ENCODE data around the gene ERO1A.

The ERO1A gene

GRCh38 chr14:52660832-52661231 is 34.5 kb downstream of the ERO1A start:
- Histone ChIP-seq H3K4me1 (ENCODE audit: control insufficient read depth, insufficient read depth, low read length) (peaks cover 5% of the 10 kb centered on the region; the same call in 1 of the 2 replicates), H3K4me3 (ENCODE audit: low read depth, low read length) (no peak overlapping the region), H3K9ac (ENCODE audit: low read length) (no peak overlapping the region), H3K27ac (ENCODE audit: low read depth, low read length) (no peak overlapping the region), H3K27me3 (ENCODE audit: control insufficient read depth, insufficient read depth, low read length) (no peaks in the 10 kb centered on the region), H3K9me3 (ENCODE audit: control insufficient read depth, insufficient read depth, low read depth, low read length) (no peaks in the 10 kb centered on the region), H3K36me3 (ENCODE audit: control insufficient read depth, insufficient read depth, low read length) (peaks cover 13% of the 10 kb centered on the region)

GRCh38 chr14:52660325-52660724 is 35.0 kb downstream of the ERO1A start:
- no peak overlapping the region for H3K9ac ChIP-seq (ENCODE audit: low read length)
- peaks cover 13% of the 10 kb centered on the region for H3K36me3 ChIP-seq (ENCODE audit: control insufficient read depth, insufficient read depth, low read length)

DNA sequence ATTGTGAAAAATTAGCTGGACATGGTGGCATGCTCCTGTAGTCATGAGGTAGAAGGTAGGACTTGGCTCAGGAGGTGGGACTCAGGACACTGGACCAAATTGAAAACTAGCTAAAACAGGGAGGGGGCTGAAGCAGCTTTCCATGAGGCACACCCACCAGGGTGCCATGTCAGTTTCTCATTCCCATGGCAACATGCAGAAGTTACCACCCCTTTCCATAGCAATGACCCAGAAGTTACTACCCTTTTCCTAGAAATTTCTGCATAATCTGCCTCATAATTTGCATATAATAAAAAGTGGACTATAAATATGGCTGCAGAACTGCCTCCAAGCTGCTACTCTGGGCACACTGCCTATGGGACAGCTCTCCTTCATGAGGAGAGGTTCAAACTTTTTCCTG is 38.5 kb downstream of the ERO1A start:
- H3K9me3 ChIP-seq (ENCODE audit: control insufficient read depth, insufficient read depth, low read depth, low read length), result no peaks in the 10 kb centered on the region
- H3K4me1 ChIP-seq (ENCODE audit: control insufficient read depth, insufficient read depth, low read length), result no peaks in the 10 kb centered on the region
- H3K4me3 ChIP-seq (ENCODE audit: low read depth, low read length), result no peak overlapping the region
- H3K27ac ChIP-seq (ENCODE audit: low read depth, low read length), result no peak overlapping the region
- no peak overlapping the region for H3K9ac ChIP-seq (ENCODE audit: low read length)
- no peaks in the 10 kb centered on the region for H3K27me3 ChIP-seq (ENCODE audit: control insufficient read depth, insufficient read depth, low read length)
- peaks cover 24% of the 10 kb centered on the region for H3K36me3 ChIP-seq (ENCODE audit: control insufficient read depth, insufficient read depth, low read length)

More at GRCh38 chr14:52660325-52660724, 35.0 kb downstream of the ERO1A start:
- H3K27me3 ChIP-seq (ENCODE audit: control insufficient read depth, insufficient read depth, low read length), result no peaks in the 10 kb centered on the region
- no peak overlapping the region for H3K4me3 ChIP-seq (ENCODE audit: low read depth, low read length)
- H3K27ac ChIP-seq (ENCODE audit: low read depth, low read length), result no peak overlapping the region
- peaks cover 5% of the 10 kb centered on the region; the same call in 1 of the 2 replicates for H3K4me1 ChIP-seq (ENCODE audit: control insufficient read depth, insufficient read depth, low read length)
- H3K9me3 ChIP-seq (ENCODE audit: control insufficient read depth, insufficient read depth, low read depth, low read length), result no peaks in the 10 kb centered on the region

GRCh38 chr14:52650774-52651173 is 44.6 kb downstream of the ERO1A start:
- no peaks in the 10 kb centered on the region for H3K27me3 ChIP-seq (ENCODE audit: control insufficient read depth, insufficient read depth, low read length)
- peaks cover 29% of the 10 kb centered on the region for H3K36me3 ChIP-seq (ENCODE audit: control insufficient read depth, insufficient read depth, low read length)
- H3K27ac ChIP-seq (ENCODE audit: low read depth, low read length), result no peak overlapping the region

DNA sequence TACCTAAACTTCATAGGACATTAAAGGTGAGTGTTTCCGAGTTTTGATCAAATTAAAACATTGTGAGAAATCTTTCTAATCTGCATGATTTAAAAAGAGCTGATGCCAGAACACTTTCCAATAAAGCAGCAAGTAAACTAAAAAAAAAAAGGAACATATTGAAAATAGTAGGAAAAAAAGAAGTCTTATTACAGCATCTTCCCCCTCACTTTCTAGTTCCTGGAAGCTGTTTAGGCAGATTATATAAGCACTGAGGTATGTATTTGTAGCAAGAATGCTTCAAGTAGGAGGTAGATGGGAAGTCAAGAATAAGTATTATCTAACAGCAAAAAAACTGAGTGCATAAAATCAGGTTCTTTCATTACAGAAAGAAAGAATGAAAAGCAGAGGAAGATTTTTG is 45.8 kb downstream of the ERO1A start:
- Histone ChIP-seq H3K9me3 (ENCODE audit: control insufficient read depth, insufficient read depth, low read depth, low read length) (no peaks in the 10 kb centered on the region), H3K9ac (ENCODE audit: low read length) (no peak overlapping the region), H3K4me3 (ENCODE audit: low read depth, low read length) (no peak overlapping the region), H3K36me3 (ENCODE audit: control insufficient read depth, insufficient read depth, low read length) (peaks cover 37% of the 10 kb centered on the region), H3K27me3 (ENCODE audit: control insufficient read depth, insufficient read depth, low read length) (no peaks in the 10 kb centered on the region), H3K4me1 (ENCODE audit: control insufficient read depth, insufficient read depth, low read length) (no peaks in the 10 kb centered on the region), H3K27ac (ENCODE audit: low read depth, low read length) (no peak overlapping the region)

More at GRCh38 chr14:52650774-52651173, 44.6 kb downstream of the ERO1A start:
- Histone ChIP-seq H3K4me3 (ENCODE audit: low read depth, low read length) (no peak overlapping the region), H3K9ac (ENCODE audit: low read length) (no peak overlapping the region), H3K9me3 (ENCODE audit: control insufficient read depth, insufficient read depth, low read depth, low read length) (no peaks in the 10 kb centered on the region), H3K4me1 (ENCODE audit: control insufficient read depth, insufficient read depth, low read length) (no peaks in the 10 kb centered on the region)

DNA sequence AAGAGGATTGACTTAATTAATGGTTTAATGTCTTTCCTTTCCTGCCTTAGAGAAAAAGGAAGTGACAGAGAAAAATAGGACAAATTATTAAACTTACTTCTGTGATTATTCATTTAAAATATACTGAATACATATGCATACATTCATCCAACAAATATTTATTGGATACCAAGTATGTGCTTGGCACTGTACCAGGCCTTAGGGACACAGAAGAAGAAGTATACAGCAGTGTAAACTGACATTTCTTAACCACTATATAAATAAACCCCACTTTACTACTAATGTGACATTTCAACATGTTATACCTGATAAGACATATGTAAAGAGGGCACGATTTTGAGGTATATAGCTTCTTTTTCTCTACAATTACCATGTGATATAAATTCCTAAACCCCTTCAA is 53.6 kb downstream of the ERO1A start:
- peaks cover 20% of the 10 kb centered on the region for H3K36me3 ChIP-seq (ENCODE audit: control insufficient read depth, insufficient read depth, low read length)

DNA sequence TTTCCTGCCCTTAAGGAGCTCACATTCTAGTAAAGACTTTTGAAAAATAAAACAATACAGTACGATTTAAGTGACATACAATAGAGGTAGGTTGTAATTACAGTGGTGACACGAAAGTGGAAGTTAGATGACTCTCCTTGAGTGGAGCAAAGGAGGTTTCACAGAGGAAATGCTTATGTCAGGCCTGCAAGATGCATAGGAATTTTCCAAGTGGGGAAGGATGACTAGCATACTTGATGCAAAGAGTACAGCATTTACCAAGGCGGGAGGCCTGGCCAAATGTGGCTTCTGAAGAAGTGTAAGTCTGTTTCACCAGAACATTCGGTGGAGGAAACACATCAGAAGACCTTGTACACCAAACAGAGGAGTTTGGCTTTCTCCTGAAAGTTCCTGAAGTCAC is 55.2 kb downstream of the ERO1A start:
- Histone ChIP-seq H3K27me3 (ENCODE audit: control insufficient read depth, insufficient read depth, low read length) (no peaks in the 10 kb centered on the region), H3K36me3 (ENCODE audit: control insufficient read depth, insufficient read depth, low read length) (peaks cover 13% of the 10 kb centered on the region), H3K9ac (ENCODE audit: low read length) (no peak overlapping the region), H3K9me3 (ENCODE audit: control insufficient read depth, insufficient read depth, low read depth, low read length) (no peaks in the 10 kb centered on the region), H3K4me3 (ENCODE audit: low read depth, low read length) (no peak overlapping the region), H3K27ac (ENCODE audit: low read depth, low read length) (no peak overlapping the region), H3K4me1 (ENCODE audit: control insufficient read depth, insufficient read depth, low read length) (no peaks in the 10 kb centered on the region)

More for the DNA sequence above, 53.6 kb downstream of the ERO1A start:
- no peaks in the 10 kb centered on the region for H3K4me1 ChIP-seq (ENCODE audit: control insufficient read depth, insufficient read depth, low read length)
- H3K27ac ChIP-seq (ENCODE audit: low read depth, low read length), result no peak overlapping the region
- no peak overlapping the region for H3K4me3 ChIP-seq (ENCODE audit: low read depth, low read length)
- H3K9ac ChIP-seq (ENCODE audit: low read length), result no peak overlapping the region
- no peaks in the 10 kb centered on the region for H3K9me3 ChIP-seq (ENCODE audit: control insufficient read depth, insufficient read depth, low read depth, low read length)
- H3K27me3 ChIP-seq (ENCODE audit: control insufficient read depth, insufficient read depth, low read length), result no peaks in the 10 kb centered on the region

DNA sequence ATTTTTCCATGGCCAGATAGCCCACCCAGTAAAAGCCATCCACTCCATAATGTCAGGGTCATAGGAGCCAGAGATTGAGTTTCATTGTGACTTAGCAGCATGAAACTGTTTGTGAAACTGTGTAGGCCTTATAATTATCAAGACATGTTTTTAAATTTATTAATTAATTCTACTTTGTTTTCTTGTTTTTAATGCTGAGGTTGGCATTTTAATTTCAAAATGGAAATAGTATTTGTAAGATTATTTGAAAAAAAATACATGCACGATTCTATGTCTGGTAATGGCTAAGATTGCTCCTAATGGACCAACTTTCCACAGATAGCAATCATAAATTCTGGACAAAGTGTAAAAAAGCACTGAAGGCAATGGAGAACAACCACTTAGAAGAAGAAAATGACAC is 75.7 kb downstream of the ERO1A start:
- no peak overlapping the region for H3K4me3 ChIP-seq (ENCODE audit: low read depth, low read length)
- no peaks in the 10 kb centered on the region for H3K27me3 ChIP-seq (ENCODE audit: control insufficient read depth, insufficient read depth, low read length)
- H3K9ac ChIP-seq (ENCODE audit: low read length), result no peak overlapping the region
- no peaks in the 10 kb centered on the region for H3K9me3 ChIP-seq (ENCODE audit: control insufficient read depth, insufficient read depth, low read depth, low read length)
- H3K4me1 ChIP-seq (ENCODE audit: control insufficient read depth, insufficient read depth, low read length), result no peaks in the 10 kb centered on the region
- no peaks in the 10 kb centered on the region for H3K36me3 ChIP-seq (ENCODE audit: control insufficient read depth, insufficient read depth, low read length)
- H3K27ac ChIP-seq (ENCODE audit: low read depth, low read length), result no peak overlapping the region

DNA sequence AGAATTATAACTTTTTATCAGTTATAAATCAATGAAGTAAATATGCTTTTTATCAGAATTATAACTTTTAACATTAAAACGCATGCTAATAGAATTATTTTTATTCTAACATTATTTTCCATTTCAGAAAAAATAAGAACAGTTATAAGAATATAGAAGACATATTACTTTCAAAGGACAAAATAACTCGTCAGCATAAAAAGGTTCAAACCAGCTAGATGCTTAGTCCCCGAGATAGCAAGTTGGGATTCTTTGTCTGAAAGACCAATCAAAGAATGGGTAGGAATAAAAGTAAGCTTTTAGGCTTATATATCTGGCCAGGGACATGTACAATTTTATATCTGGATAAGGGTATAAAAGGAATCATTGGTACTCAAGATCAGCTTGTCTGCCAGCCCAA is 76.8 kb downstream of the ERO1A start:
- H3K27me3 ChIP-seq (ENCODE audit: control insufficient read depth, insufficient read depth, low read length), result no peaks in the 10 kb centered on the region

GRCh38 chr14:52610187-52610586 is 85.2 kb downstream of the ERO1A start:
- H3K36me3 ChIP-seq (ENCODE audit: control insufficient read depth, insufficient read depth, low read length), result no peaks in the 10 kb centered on the region
- no peak overlapping the region for H3K27ac ChIP-seq (ENCODE audit: low read depth, low read length)
- peaks cover 2% of the 10 kb centered on the region; the same call in 1 of the 2 replicates for H3K4me1 ChIP-seq (ENCODE audit: control insufficient read depth, insufficient read depth, low read length)
- H3K27me3 ChIP-seq (ENCODE audit: control insufficient read depth, insufficient read depth, low read length), result no peaks in the 10 kb centered on the region
- H3K4me3 ChIP-seq (ENCODE audit: low read depth, low read length), result no peak overlapping the region
- no peak overlapping the region for H3K9ac ChIP-seq (ENCODE audit: low read length)
- H3K9me3 ChIP-seq (ENCODE audit: control insufficient read depth, insufficient read depth, low read depth, low read length), result no peaks in the 10 kb centered on the region

More for the DNA sequence above, 76.8 kb downstream of the ERO1A start:
- Histone ChIP-seq H3K27ac (ENCODE audit: low read depth, low read length) (no peak overlapping the region), H3K9ac (ENCODE audit: low read length) (no peak overlapping the region), H3K9me3 (ENCODE audit: control insufficient read depth, insufficient read depth, low read depth, low read length) (no peaks in the 10 kb centered on the region), H3K36me3 (ENCODE audit: control insufficient read depth, insufficient read depth, low read length) (no peaks in the 10 kb centered on the region), H3K4me3 (ENCODE audit: low read depth, low read length) (no peak overlapping the region), H3K4me1 (ENCODE audit: control insufficient read depth, insufficient read depth, low read length) (no peaks in the 10 kb centered on the region)

- Histone ChIP-seq H3K27ac (ENCODE audit: low read depth, low read length) (no peak overlapping the region), H3K36me3 (ENCODE audit: control insufficient read depth, insufficient read depth, low read length) (no peaks in the 10 kb centered on the region), H3K4me3 (ENCODE audit: low read depth, low read length) (no peak overlapping the region), H3K9ac (ENCODE audit: low read length) (no peak overlapping the region), H3K4me1 (ENCODE audit: control insufficient read depth, insufficient read depth, low read length) (peaks cover 2% of the 10 kb centered on the region; the same call in 1 of the 2 replicates), H3K27me3 (ENCODE audit: control insufficient read depth, insufficient read depth, low read length) (no peaks in the 10 kb centered on the region), H3K9me3 (ENCODE audit: control insufficient read depth, insufficient read depth, low read depth, low read length) (no peaks in the 10 kb centered on the region)
Measured at GRCh38 chr14:52609445-52610044, 85.8 kb downstream of the ERO1A start.

Measured in HUES6 (cell line).